NB4 (cell line): ENCODE measurements around the gene PAQR3.

Source experiments
- MYC ChIP-seq: IDR thresholded peaks from 2 replicates; pipeline ENCODE4 v1.6.1; 2011; ENCODE audit warnings: low read depth, low read length
- POLR2A ChIP-seq: IDR thresholded peaks from 2 replicates; pipeline ENCODE4 v1.6.1; 2011; ENCODE audit warnings: mild to moderate bottlenecking; ENCODE audit not compliant: insufficient read length; ENCODE audit errors: extremely low read depth
- TF ChIP-seq, protein P1 (sequence below): IDR thresholded peaks from one replicate; pipeline ENCODE4 v1.5.1; 2012; ENCODE audit warnings: low read depth, low read length
- TF ChIP-seq, protein P2 (sequence below): IDR thresholded peaks from 2 replicates; pipeline ENCODE4 v1.6.1; 2011; ENCODE audit warnings: low read depth, low read length

DNA sequence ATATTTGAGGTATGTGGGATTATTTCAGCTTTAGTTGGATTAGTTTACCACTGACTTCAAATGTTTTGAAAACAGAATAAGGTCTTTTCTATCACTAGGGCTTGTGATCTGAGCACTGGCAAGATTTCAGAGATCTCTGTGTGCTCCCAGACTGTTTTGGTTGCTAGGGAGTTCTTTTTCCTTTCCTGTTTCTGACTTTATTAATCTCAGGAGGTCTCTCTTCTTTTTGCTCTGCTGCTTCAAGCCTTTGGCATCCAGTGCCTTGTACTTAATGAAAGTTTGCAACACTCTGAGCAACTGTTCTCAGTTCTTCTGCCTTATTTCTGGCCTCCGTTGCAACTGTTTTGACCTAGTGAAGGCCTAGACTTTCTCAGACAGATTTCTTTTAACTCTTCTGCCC, 32.1 kb upstream of the PAQR3 start:
- TF ChIP-seq, protein P1, sequence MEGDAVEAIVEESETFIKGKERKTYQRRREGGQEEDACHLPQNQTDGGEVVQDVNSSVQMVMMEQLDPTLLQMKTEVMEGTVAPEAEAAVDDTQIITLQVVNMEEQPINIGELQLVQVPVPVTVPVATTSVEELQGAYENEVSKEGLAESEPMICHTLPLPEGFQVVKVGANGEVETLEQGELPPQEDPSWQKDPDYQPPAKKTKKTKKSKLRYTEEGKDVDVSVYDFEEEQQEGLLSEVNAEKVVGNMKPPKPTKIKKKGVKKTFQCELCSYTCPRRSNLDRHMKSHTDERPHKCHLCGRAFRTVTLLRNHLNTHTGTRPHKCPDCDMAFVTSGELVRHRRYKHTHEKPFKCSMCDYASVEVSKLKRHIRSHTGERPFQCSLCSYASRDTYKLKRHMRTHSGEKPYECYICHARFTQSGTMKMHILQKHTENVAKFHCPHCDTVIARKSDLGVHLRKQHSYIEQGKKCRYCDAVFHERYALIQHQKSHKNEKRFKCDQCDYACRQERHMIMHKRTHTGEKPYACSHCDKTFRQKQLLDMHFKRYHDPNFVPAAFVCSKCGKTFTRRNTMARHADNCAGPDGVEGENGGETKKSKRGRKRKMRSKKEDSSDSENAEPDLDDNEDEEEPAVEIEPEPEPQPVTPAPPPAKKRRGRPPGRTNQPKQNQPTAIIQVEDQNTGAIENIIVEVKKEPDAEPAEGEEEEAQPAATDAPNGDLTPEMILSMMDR: no peak
- TF ChIP-seq, protein P2, sequence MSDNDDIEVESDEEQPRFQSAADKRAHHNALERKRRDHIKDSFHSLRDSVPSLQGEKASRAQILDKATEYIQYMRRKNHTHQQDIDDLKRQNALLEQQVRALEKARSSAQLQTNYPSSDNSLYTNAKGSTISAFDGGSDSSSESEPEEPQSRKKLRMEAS: no peak
- no peak for TF ChIP-seq POLR2A
- no peak for TF ChIP-seq MYC
